ENCODE results near the gene NOX4. TPM values are rescaled to one million over a fixed set of nuclear protein-coding genes. Genes with fewer than 3 reads are reported as not detected.

NOX4 gene
- total RNA-seq: not detected in 2 replicates
- 0.05 TPM for total RNA-seq (2013)
- polyA plus RNA-seq: not detected in 2 replicates
- polyA minus RNA-seq: not detected in 2 replicates

GRCh38 chr11:89490981-89491690, at the start of gene NOX4:
NOX4 (minus strand) TSS chr11:89491375; CDS start chr11:89491246, 129 bp downstream.
- ATAC-seq (ENCODE audit: low read depth): no peak
- Histone ChIP-seq H3K4me3 (ENCODE audit: control extremely low read depth in 1 of 5, extremely low read depth in 1 of 5, insufficient read depth in 1 of 5, low read depth in 2 of 5, low read length in 4 of 5) (no peak within 1 kb of the TSS), H3K27ac (ENCODE audit: low read length in 2 of 2) (no peak within 1 kb of the TSS), H3K79me2 (ENCODE audit: control insufficient read depth, insufficient read depth, low read length) (no peaks in the 10 kb centered on the region), H3K9ac (ENCODE audit: low read length) (no peak within 1 kb of the TSS), H3K4me2 (replicated peaks; ENCODE audit: low read depth, low read length, poor library complexity, severe bottlenecking) (no peak within 1 kb of the TSS), H3K4me1 (ENCODE audit: control insufficient read depth in 2 of 2, insufficient read depth in 2 of 2, low read length in 2 of 2) (no peaks in the 10 kb centered on the region), H3K36me3 (replicated peaks in 1 of 2; ENCODE audit: control extremely low read depth in 1 of 2, control insufficient read depth in 1 of 2, extremely low read depth in 1 of 2, insufficient read depth in 2 of 2, low read length in 1 of 2) (no peaks in the 10 kb centered on the region), H2AFZ (ENCODE audit: insufficient read depth, low read depth, low read length, poor library complexity, severe bottlenecking) (no peak within 1 kb of the TSS), H4K20me1 (ENCODE audit: control insufficient read depth, insufficient read depth, low read length, poor library complexity, severe bottlenecking) (no peaks in the 10 kb centered on the region), H3K9me3 (ENCODE audit: control extremely low read depth in 1 of 3, control insufficient read depth in 2 of 3, insufficient read depth in 1 of 3, low read length in 2 of 3) (peaks cover 0 to 8% (median 0%) of the 10 kb centered on the region in 3 donors), H3K27me3 (replicated peaks in 1 of 4; ENCODE audit: control extremely low read depth in 1 of 4, control insufficient read depth in 3 of 4, insufficient read depth in 4 of 4, low read length in 3 of 4) (peaks cover 0 to 3% (median 0%) of the 10 kb centered on the region in 4 experiments)
- Mint-ChIP-seq H3K9me3 (ENCODE audit: insufficient read depth) (no peaks in the 10 kb centered on the region), H3K27me3 (peaks cover 8% of the 10 kb centered on the region), H3K27ac (no peak within 1 kb of the TSS), H3K4me3 (no peak within 1 kb of the TSS), H3K4me1 (no peaks in the 10 kb centered on the region)
- ChIA-PET CTCF (no interaction called here), POLR2A (no interaction called here)
- 8% methylated on average over 50 of the region's 51 CpGs for WGBS (ENCODE audit: insufficient coverage)
- no peak for DNase-seq
- intact Hi-C loops (cut with micrococcal nuclease): no loop called here
- TF ChIP-seq EZH2 (IDR thresholded peaks at IDR 0.05; ENCODE audit: borderline replicate concordance, insufficient read depth, low read depth, low read length, poor library complexity, severe bottlenecking) (no peak), CTCF (IDR thresholded peaks at IDR 0.05) (no peak)

- H3K4me1 ChIP-seq (ENCODE audit: control insufficient read depth in 2 of 2, insufficient read depth in 2 of 2, low read length in 2 of 2): no peaks in the 10 kb centered on the region
- H4K20me1 ChIP-seq (ENCODE audit: control insufficient read depth, insufficient read depth, low read length, poor library complexity, severe bottlenecking): no peaks in the 10 kb centered on the region
- no peaks in the 10 kb centered on the region for H3K27me3 Mint-ChIP-seq
- no peak overlapping the region for H2AFZ ChIP-seq (ENCODE audit: insufficient read depth, low read depth, low read length, poor library complexity, severe bottlenecking)
- WGBS (ENCODE audit: insufficient coverage): no CpG with 5 or more reads among the region's 1 CpG
- no peaks in the 10 kb centered on the region for H3K36me3 ChIP-seq (replicated peaks in 1 of 2; ENCODE audit: control extremely low read depth in 1 of 2, control insufficient read depth in 1 of 2, extremely low read depth in 1 of 2, insufficient read depth in 2 of 2, low read length in 1 of 2)
- ChIA-PET POLR2A (no interaction called here), CTCF (no interaction called here)
- no peak overlapping the region for H3K27ac Mint-ChIP-seq
- H3K4me3 ChIP-seq (ENCODE audit: control extremely low read depth in 1 of 5, extremely low read depth in 1 of 5, insufficient read depth in 1 of 5, low read depth in 2 of 5, low read length in 4 of 5): no peak overlapping the region
- intact Hi-C loops (cut with micrococcal nuclease): no loop called here
- H3K27me3 ChIP-seq (replicated peaks in 1 of 4; ENCODE audit: control extremely low read depth in 1 of 4, control insufficient read depth in 3 of 4, insufficient read depth in 4 of 4, low read length in 3 of 4): no peaks in the 10 kb centered on the region
- DNase-seq (no peak), ATAC-seq (ENCODE audit: low read depth) (no peak)
- H3K79me2 ChIP-seq (ENCODE audit: control insufficient read depth, insufficient read depth, low read length): no peaks in the 10 kb centered on the region
- no peak overlapping the region for H3K4me3 Mint-ChIP-seq
- H3K9ac ChIP-seq (ENCODE audit: low read length): no peak overlapping the region
- no peak for TF ChIP-seq CTCF (IDR thresholded peaks at IDR 0.05)
- TF ChIP-seq EZH2 (IDR thresholded peaks at IDR 0.05; ENCODE audit: borderline replicate concordance, insufficient read depth, low read depth, low read length, poor library complexity, severe bottlenecking): no peak
- no peaks in the 10 kb centered on the region for H3K9me3 ChIP-seq (ENCODE audit: control extremely low read depth in 1 of 3, control insufficient read depth in 2 of 3, insufficient read depth in 1 of 3, low read length in 2 of 3)
- H3K9me3 Mint-ChIP-seq (ENCODE audit: insufficient read depth): no peaks in the 10 kb centered on the region
- no peaks in the 10 kb centered on the region for H3K4me1 Mint-ChIP-seq
- H3K4me2 ChIP-seq (replicated peaks; ENCODE audit: low read depth, low read length, poor library complexity, severe bottlenecking): no peak overlapping the region
- no peak overlapping the region for H3K27ac ChIP-seq (ENCODE audit: low read length in 2 of 2)
Measured at GRCh38 chr11:89540826-89541225, 49.7 kb upstream of the NOX4 start.
